ENCODE measurements around the gene CCDC66. TPM values are rescaled to one million over a fixed set of nuclear protein-coding genes. Genes with fewer than 3 reads are reported as not detected.
"Not testable (repeated sequence)": the region's sequence is repeated elsewhere in the genome, so short reads cannot be mapped to it uniquely, and the experiment has no call there.

CCDC66 gene
- 19.6 and 39.9 TPM in 2 replicates for total RNA-seq (2014; rRNA removed; shearing (Covaris generic))

- DNase-seq (ENCODE audit: low spot score) = peak; percentile 80
Measured at GRCh38 chr3:56556908-56557830, at the start of gene CCDC66. TSS of gene CCDC66 (plus strand) at chr3:56557175. CDS start at chr3:56557243, 68 bp downstream.

- no peak for DNase-seq (ENCODE audit: low spot score)
Measured at GRCh38 chr3:56519641-56520040, 37.3 kb upstream of the CCDC66 start.

GRCh38 chr3:56522374-56522773 is 34.6 kb upstream of the CCDC66 start:
- no peak for DNase-seq (ENCODE audit: low spot score)

DNA sequence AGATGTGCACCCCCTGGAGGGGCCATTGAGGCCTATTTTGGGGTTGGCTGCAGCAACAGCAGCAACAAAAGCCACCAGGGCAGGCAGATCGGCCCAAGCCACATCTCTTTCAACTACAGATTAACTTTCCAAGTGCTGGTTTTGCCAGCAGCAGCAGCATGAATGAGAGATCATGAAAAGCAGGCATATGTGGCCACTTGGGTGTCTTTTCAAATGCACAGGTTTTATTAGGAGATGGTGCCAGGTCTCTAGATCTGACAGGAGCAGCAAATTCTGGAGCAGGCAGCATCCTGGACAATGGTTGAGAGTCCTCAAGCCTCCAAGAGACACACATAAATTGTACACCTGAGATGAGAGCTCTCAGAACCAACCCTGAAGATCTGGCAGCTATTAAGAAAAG is 31.7 kb upstream of the CCDC66 start:
- DNase-seq (ENCODE audit: low spot score) = no peak

DNA sequence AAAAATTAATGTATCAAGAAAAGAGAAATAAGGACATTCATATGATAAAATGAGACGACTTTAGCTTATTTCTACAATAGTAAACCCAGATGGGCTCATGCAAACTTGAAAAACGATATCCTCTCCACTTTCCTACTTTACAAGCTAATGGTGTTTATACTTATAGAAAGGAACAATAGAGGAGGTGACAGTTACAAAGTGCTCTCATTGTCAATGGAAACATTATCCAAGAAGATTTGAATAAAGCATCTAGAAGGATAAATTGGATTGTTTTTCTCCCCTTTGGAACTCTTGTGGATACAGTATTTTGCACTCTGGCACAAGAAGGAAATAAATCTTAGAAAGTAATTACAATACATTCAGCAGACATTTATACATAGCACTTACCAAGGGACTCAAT is 20.2 kb upstream of the CCDC66 start:
- no peak for DNase-seq (ENCODE audit: low spot score)

DNA sequence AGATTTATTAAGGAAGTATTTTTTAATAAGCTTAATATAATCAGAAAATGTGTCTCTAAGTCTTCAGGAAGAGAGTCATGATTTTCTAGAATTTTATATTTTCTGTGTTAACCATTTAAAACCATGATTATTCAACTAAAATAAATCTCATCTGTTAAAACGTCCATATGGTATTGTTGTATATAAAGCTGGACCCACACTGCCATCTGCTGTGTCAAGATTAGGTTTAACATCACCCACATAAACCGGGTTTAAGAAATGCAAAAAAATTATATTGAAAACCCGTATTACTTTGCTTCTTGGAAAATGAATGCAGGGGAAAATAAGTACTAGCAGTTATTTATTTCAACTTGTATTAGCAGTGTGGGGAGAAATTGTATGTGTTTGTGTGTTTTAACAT is 9.5 kb upstream of the CCDC66 start:
- no peak for DNase-seq (ENCODE audit: low spot score)

GRCh38 chr3:56557831-56558170 is 826 bp downstream of the CCDC66 start:
- DNase-seq (ENCODE audit: low spot score) = no peak

DNA sequence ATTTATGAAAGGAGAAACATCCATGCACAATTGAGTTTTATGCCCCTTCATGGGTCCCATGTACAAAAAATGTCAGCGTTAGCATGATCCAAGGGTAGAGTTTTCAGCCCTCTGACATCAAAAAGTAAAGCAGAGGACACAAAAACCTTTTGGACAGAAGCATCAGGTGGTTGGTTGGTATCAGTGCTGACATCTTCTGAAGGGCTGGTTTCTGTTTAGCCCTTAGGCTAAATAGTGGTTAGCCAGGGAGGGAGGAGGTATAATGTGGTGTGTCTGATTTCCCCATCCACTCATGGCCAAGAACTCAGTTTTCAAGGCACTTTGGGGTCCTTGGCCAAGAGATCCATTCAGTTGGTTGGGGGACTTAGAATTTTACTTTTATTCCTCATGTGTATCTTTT is 16.5 kb downstream of the CCDC66 start:
- DNase-seq (ENCODE audit: low spot score) = no peak

GRCh38 chr3:56581941-56582340 is 25.0 kb downstream of the CCDC66 start:
- not testable (repeated sequence) for DNase-seq (ENCODE audit: low spot score)

DNA sequence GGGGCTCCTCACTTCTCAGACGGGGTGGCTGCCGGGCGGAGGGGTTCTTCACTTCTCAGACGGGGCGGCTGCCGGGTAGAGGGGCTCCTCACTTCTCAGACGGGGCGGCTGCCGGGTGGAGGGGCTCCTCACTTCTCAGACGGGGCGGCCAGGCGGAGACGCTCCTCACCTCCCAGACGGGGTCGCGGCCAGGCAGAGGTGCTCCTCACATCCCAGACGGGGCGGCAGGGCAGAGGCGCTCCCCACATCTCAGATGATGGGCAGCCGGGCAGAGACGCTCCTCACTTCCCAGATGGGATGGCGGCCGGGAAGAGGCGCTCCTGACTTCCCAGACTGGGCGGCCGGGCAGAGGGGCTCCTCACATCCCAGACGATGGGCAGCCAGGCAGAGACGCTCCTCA is 27.3 kb downstream of the CCDC66 start:
- not testable (repeated sequence) for DNase-seq (ENCODE audit: low spot score)

DNA sequence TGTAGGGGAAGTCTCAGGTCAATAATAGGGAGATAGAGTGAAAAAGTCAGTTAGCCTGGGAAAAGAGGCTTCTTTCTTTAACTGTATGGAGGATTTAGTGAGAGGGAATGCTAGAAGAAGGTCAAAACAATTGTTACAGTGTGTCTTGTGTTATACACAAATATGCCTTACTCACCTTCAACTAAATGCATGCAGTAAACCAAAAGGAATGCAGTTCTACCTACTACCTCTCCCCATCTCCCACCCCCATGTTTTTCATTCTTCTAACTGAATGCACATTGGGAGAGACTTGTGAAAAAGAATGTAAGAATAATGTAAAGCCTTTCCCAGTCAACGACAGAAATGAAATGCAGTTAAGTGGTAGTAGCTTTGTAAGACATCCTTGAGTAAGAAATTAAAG is 33.8 kb downstream of the CCDC66 start:
- DNase-seq (ENCODE audit: low spot score) = no peak

GRCh38 chr3:56591262-56591661 is 34.3 kb downstream of the CCDC66 start:
- DNase-seq (ENCODE audit: low spot score) = no peak

GRCh38 chr3:56593455-56594158 is 36.6 kb downstream of the CCDC66 start:
- DNase-seq (ENCODE audit: low spot score) = no peak

DNA sequence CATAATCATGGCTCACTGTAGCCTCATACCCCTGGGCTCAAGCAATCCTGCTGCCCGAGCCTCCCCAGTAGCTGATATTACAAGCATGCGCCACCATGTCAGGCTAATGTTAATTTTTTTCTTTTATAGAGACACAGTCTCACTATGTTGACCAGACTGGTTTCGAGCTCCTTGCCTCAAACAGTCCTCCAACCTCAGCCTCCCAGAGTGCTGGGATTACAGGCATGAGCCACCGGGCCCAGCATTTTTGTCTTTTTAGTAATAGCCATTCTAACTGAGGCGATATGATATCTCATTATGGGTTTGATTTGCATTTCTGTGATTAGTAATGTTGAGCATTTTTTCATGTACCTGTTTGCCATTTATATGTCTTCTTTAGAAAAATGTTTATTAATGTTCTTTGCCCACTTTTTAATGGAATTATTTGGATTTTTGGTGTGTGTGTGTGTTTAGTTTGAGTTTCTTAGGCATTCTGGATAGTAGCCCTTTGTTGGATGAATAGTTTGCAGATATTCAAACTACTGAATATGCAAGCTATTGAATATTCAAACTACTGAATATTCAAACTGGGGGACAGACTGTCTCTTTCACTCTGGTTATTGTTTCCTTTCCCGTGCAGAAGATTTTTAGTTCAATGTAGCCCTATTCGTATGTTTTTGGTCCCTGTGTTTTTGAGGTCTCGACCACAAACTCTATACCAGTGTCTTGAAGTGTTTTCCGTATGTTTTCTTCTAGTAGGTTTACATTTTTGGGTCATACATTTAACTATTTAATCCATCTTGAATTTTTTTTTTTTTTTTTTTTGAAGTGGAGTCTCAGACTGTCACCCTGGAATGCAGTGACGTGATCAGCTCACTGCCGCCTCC is 39.2 kb downstream of the CCDC66 start:
- DNase-seq (ENCODE audit: low spot score) = no peak

GRCh38 chr3:56608479-56608878 is 51.5 kb downstream of the CCDC66 start:
- DNase-seq (ENCODE audit: low spot score) = not testable (repeated sequence)

- DNase-seq (ENCODE audit: low spot score) = no peak
Measured at GRCh38 chr3:56610669-56611335, 53.8 kb downstream of the CCDC66 start.

DNA sequence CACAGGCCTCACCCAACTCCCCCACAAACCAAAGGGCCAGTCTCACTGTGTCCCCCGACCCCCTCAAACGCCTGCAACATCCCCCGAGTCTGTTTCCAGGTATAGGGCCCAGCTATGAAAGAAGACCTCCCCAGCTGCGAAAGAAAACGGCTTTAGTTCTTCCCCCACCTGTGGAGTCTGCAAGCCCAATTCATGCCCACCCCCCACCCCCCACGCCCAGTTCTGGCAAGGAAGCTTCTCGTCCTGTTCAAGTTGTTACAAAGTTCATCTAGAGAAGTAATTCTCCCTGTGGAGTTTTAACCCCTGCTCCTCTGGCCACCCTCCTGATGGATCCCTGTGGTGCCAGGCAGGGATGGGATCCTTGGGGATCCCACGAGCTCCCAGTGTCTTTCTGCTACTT is 54.4 kb downstream of the CCDC66 start:
- no peak for DNase-seq (ENCODE audit: low spot score)

DNA sequence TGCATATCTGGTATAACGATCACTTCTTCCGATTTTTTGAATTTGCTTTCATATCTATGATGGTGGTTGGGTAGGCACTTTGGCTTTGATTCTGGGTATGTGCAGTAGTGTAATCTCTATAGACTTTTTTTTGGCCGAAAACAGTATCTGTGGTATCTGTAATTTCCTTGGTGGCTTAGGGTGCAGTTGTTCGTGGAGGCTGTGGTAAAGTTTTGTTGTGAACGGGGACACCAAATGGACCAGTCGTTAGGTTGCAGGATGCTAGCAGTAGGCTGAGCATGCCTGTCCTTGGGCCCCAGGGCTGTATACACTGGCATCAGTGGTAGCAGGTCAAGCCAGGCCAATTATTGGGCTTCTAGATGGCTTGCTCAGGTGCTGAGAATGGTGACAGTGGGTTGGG is 55.2 kb downstream of the CCDC66 start:
- no peak for DNase-seq (ENCODE audit: low spot score)

DNA sequence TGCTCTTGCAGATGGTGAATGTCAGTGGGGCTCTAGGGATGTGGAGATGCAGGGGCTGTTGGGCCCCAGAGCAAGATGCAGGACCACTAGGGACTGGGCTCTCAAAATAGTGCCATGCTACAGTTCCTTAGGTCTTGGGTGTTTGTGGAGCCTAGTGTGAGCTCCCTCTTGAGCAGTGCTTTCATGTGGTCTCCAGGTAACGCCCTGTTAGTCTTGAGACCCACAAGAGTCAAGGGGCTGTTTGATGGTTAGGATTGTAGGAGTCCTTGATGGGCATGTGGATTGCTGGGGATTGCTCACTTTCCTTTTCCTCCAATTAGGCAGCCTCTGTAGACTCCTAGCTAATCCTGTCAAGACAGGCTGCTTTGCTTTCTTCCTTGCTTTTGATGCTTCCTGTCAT is 56.0 kb downstream of the CCDC66 start:
- DNase-seq (ENCODE audit: low spot score) = no peak

DNA sequence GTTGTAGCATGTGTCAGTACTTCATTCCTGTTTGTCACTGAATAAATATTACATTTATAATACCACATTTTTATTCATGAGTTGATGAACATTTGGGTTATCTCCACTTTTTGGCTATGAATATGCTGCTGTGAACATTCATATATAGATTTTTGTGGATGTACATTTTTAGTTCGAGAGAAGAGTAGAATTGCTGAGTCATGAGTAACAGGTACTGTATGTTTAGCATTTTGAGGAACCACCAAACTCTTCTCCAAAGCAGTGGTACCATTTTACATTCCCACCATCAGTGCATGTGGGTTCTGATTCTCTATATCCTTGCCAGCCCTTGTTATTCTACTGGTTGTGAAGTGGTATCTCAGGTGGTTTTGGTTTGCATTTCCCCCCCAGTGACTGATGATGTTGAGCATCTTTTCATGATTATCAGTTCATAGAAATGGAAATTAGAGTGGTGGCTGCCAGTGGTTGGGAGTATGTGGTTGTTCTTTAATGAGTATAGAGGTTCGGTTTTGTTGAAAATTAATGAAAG is 59.6 kb downstream of the CCDC66 start:
- DNase-seq (ENCODE audit: low spot score) = no peak

- DNase-seq (ENCODE audit: low spot score) = no peak
Measured at GRCh38 chr3:56620371-56620770, 63.4 kb downstream of the CCDC66 start.
